HEK293 (cell line): Measurements from ENCODE around the gene TMEM63B.

Experiments
- CTCF ChIA-PET: fragments of 350-600 bp; formaldehyde crosslinking; extraction: SDS; loops from one replicate; lab custom pipeline; 2021; ENCODE audit warnings: antibody characterized with exemption; lab: Yijun Ruan, JAX
- POLR2A ChIA-PET: fragments of 300-600 bp; formaldehyde crosslinking; extraction: SDS; loops from one replicate; lab custom pipeline; 2020; ENCODE audit warnings: antibody characterized with exemption, inconsistent platforms; lab: Yijun Ruan, JAX
- H3K27ac ChIP-seq: fragments of 200-500 bp; sonication (Bioruptor generic); 2 replicates; pipeline ENCODE4 v1.5.1; 2014; ENCODE audit warnings: low read depth, low read length, control low read depth, inconsistent platforms; ENCODE audit errors: extremely low read depth
- H3K36me3 ChIP-seq, 2 experiments: fragments of 200-500 bp in 1 of 2; sonication (Bioruptor generic) in 1 of 2; 1 replicate in 1 of 2; 2 replicates in 1 of 2; pipeline ENCODE4 v1.5.1; 2014 to 2017; ENCODE audit warnings: inconsistent platforms in 2 of 2, low read length in 2 of 2; ENCODE audit not compliant: control insufficient read depth in 2 of 2, insufficient read depth in 1 of 2
- H3K4me1 ChIP-seq: fragments of 200-500 bp; sonication (Bioruptor generic); 2 replicates; pipeline ENCODE4 v1.5.1; 2014; ENCODE audit warnings: mild to moderate bottlenecking, low read length, inconsistent platforms; ENCODE audit not compliant: control insufficient read depth, insufficient read depth
- H3K4me3 ChIP-seq: 2 replicates; pipeline ENCODE4 v1.5.1; 2011; ENCODE audit warnings: low read depth, mild to moderate bottlenecking, control low read depth, low read length, moderate library complexity
- H3K9me3 ChIP-seq: fragments of 200-500 bp; sonication (Bioruptor generic); 2 replicates; pipeline ENCODE4 v1.5.1; 2014; ENCODE audit warnings: low read depth, low read length, inconsistent platforms; ENCODE audit not compliant: control insufficient read depth, insufficient read depth
- KLF7 ChIP-seq: fragments of 450-650 bp; formaldehyde crosslinking; IDR thresholded peaks from 2 replicates; pipeline ENCODE4 v1.5.1; 2016; ENCODE audit warnings: missing biosample characterization, missing genetic modification characterization, borderline replicate concordance
- MYNN ChIP-seq: fragments of 450-650 bp; formaldehyde crosslinking; IDR thresholded peaks from 2 replicates; pipeline ENCODE4 v1.5.1; 2016; ENCODE audit warnings: missing biosample characterization, missing genetic modification characterization, borderline replicate concordance
- MZF1 ChIP-seq: fragments of 450-650 bp; formaldehyde crosslinking; IDR thresholded peaks from 2 replicates; pipeline ENCODE4 v1.5.1; 2017; ENCODE audit warnings: missing biosample characterization, missing genetic modification characterization, borderline replicate concordance
- PBX3 ChIP-seq: sonication (generic); formaldehyde crosslinking; IDR thresholded peaks from 2 replicates; pipeline ENCODE4 v1.8.1; 2022; ENCODE audit warnings: mild to moderate bottlenecking, moderate library complexity, missing genetic modification reagents
- SALL2 ChIP-seq: fragments of 450-650 bp; formaldehyde crosslinking; IDR thresholded peaks from 2 replicates; pipeline ENCODE4 v1.5.0; 2017; ENCODE audit warnings: missing biosample characterization, mild to moderate bottlenecking, missing genetic modification characterization, borderline replicate concordance
- SP7 ChIP-seq: fragments of 450-650 bp; formaldehyde crosslinking; IDR thresholded peaks from 2 replicates; pipeline ENCODE4 v1.5.1; 2016; ENCODE audit warnings: missing biosample characterization, missing genetic modification characterization
- TRIM28 ChIP-seq: IDR thresholded peaks from 2 replicates; pipeline ENCODE4 v1.6.1; 2011; ENCODE audit warnings: low read length, control low read depth, borderline replicate concordance
- ZBTB8A ChIP-seq: fragments of 450-650 bp; formaldehyde crosslinking; IDR thresholded peaks from 2 replicates; pipeline ENCODE4 v1.5.1; 2016; ENCODE audit warnings: missing biosample characterization, missing genetic modification characterization
- ZNF175 ChIP-seq: fragments of 450-650 bp; formaldehyde crosslinking; IDR thresholded peaks from 2 replicates; pipeline ENCODE4 v1.5.1; 2016; ENCODE audit warnings: missing biosample characterization, missing genetic modification characterization
- ZNF214 ChIP-seq: fragments of 450-650 bp; formaldehyde crosslinking; IDR thresholded peaks from 2 replicates; pipeline ENCODE4 v1.5.1; 2017; ENCODE audit warnings: missing biosample characterization, mild to moderate bottlenecking, missing genetic modification characterization, borderline replicate concordance
- ZNF280D ChIP-seq: fragments of 450-650 bp; formaldehyde crosslinking; IDR thresholded peaks from 2 replicates; pipeline ENCODE4 v1.5.1; 2016; ENCODE audit warnings: missing biosample characterization, missing genetic modification characterization
- ZNF324 ChIP-seq: fragments of 450-650 bp; formaldehyde crosslinking; IDR thresholded peaks from 2 replicates; pipeline ENCODE4 v1.5.1; 2016; ENCODE audit warnings: missing biosample characterization, missing genetic modification characterization
- ZNF335 ChIP-seq: fragments of 450-650 bp; formaldehyde crosslinking; conservative IDR thresholded peaks from 2 replicates; pipeline ENCODE4 v1.5.1; 2016; ENCODE audit warnings: missing biosample characterization, missing genetic modification characterization
- ZNF449 ChIP-seq: fragments of 450-650 bp; formaldehyde crosslinking; IDR thresholded peaks from 2 replicates; pipeline ENCODE4 v1.5.1; 2017; ENCODE audit warnings: missing biosample characterization, mild to moderate bottlenecking, missing genetic modification characterization, moderate library complexity
- ZNF488 ChIP-seq: fragments of 450-650 bp; formaldehyde crosslinking; IDR thresholded peaks from 2 replicates; pipeline ENCODE4 v1.5.1; 2016; ENCODE audit warnings: missing biosample characterization, missing genetic modification characterization
- ZNF610 ChIP-seq: fragments of 450-650 bp; formaldehyde crosslinking; IDR thresholded peaks from 2 replicates; pipeline ENCODE4 v1.5.1; 2016; ENCODE audit warnings: missing biosample characterization, missing genetic modification characterization, borderline replicate concordance
- ZNF629 ChIP-seq: fragments of 450-650 bp; formaldehyde crosslinking; IDR thresholded peaks from 2 replicates; pipeline ENCODE4 v1.5.1; 2017; ENCODE audit warnings: missing biosample characterization, missing genetic modification characterization
- ZNF658 ChIP-seq: fragments of 450-650 bp; formaldehyde crosslinking; IDR thresholded peaks from 2 replicates; pipeline ENCODE4; 2016; ENCODE audit warnings: missing biosample characterization, missing genetic modification characterization
- ZNF704 ChIP-seq: fragments of 450-650 bp; formaldehyde crosslinking; IDR thresholded peaks from 2 replicates; pipeline ENCODE4 v1.5.1; 2016; ENCODE audit warnings: missing biosample characterization, missing genetic modification characterization

Gene TMEM63B

GRCh38 chr6:44093066-44093465 is 34.3 kb upstream of the TMEM63B start (continued):
- TF ChIP-seq ZNF280D (tag by site-specific recombination) (no peak), MZF1 (tag by site-specific recombination) (no peak), ZNF449 (no peak), ZNF335 (tag by site-specific recombination) (no peak), ZNF175 (tag by site-specific recombination) (no peak), ZNF658 (tag by site-specific recombination) (no peak), SALL2 (tag by site-specific recombination) (no peak), ZNF629 (tag by site-specific recombination) (no peak), PBX3 (no peak), ZNF324 (tag by site-specific recombination) (no peak)

- TF ChIP-seq ZBTB8A (tag by site-specific recombination), result no peak
- TF ChIP-seq SP7, result no peak
- TF ChIP-seq ZNF704 (tag by site-specific recombination), result no peak
- no peak for TF ChIP-seq ZNF610 (tag by site-specific recombination)
- no peak for TF ChIP-seq ZNF214 (tag by site-specific recombination)
- no peak for TF ChIP-seq MYNN (tag by site-specific recombination)
- no peak for TF ChIP-seq ZNF658 (tag by site-specific recombination)
- TF ChIP-seq KLF7 (tag by site-specific recombination), result no peak
- TF ChIP-seq TRIM28, result no peak
- no peak for TF ChIP-seq ZNF488 (tag by site-specific recombination)
- TF ChIP-seq, all 188 proteins: peak for 0
- Histone ChIP-seq H3K27ac (no peak overlapping the region), H3K4me1 (no peaks in the 10 kb centered on the region), H3K9me3 (no peaks in the 10 kb centered on the region), H3K4me3 (no peak overlapping the region), H3K36me3 (peaks cover 6 to 25% of the 10 kb centered on the region in 2 experiments; a peak in 2 of 3 replicates)
- ChIA-PET POLR2A (interaction anchor here (0.6 kb wide), 2 partner anchors 24 to 448 kb away, joined by 4 to 7 read pairs; no protein-coding TSS in a partner anchor), CTCF (interaction anchor here (0.6 to 4.6 kb wide), 12 partner anchors 15 to 244 kb away, joined by 3 to 27 read pairs (median 3); no protein-coding TSS in a partner anchor)
Measured at GRCh38 chr6:44093750-44094402, 33.5 kb upstream of the TMEM63B start.
